ENCODE measurements around the gene PUS1. TPM values are rescaled to one million over a fixed set of nuclear protein-coding genes. Genes with fewer than 3 reads are reported as not detected.

Gene PUS1
- total and polyA plus RNA-seq, 10 of the 15 experiments (the other 5 are each of a cell fraction or from before 2014, with no cell fraction given) = 1.3 to 74.2 (median 25.4) TPM

- no peak for TF ChIP-seq PRDM15 (CRISPR knock-in tag; IDR thresholded peaks at IDR 0.05)
- TF ChIP-seq, protein P1, sequence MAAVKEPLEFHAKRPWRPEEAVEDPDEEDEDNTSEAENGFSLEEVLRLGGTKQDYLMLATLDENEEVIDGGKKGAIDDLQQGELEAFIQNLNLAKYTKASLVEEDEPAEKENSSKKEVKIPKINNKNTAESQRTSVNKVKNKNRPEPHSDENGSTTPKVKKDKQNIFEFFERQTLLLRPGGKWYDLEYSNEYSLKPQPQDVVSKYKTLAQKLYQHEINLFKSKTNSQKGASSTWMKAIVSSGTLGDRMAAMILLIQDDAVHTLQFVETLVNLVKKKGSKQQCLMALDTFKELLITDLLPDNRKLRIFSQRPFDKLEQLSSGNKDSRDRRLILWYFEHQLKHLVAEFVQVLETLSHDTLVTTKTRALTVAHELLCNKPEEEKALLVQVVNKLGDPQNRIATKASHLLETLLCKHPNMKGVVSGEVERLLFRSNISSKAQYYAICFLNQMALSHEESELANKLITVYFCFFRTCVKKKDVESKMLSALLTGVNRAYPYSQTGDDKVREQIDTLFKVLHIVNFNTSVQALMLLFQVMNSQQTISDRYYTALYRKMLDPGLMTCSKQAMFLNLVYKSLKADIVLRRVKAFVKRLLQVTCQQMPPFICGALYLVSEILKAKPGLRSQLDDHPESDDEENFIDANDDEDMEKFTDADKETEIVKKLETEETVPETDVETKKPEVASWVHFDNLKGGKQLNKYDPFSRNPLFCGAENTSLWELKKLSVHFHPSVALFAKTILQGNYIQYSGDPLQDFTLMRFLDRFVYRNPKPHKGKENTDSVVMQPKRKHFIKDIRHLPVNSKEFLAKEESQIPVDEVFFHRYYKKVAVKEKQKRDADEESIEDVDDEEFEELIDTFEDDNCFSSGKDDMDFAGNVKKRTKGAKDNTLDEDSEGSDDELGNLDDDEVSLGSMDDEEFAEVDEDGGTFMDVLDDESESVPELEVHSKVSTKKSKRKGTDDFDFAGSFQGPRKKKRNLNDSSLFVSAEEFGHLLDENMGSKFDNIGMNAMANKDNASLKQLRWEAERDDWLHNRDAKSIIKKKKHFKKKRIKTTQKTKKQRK (IDR thresholded peaks at IDR 0.05; ENCODE audit: low read depth, low read length) = no peak
- no peak for TF ChIP-seq MTA3 (IDR thresholded peaks at IDR 0.05; ENCODE audit: borderline replicate concordance, low read length)
- no peak for TF ChIP-seq SPI1 (IDR thresholded peaks at IDR 0.05; ENCODE audit: borderline replicate concordance, insufficient read depth, low read depth, low read length)
These were observed 10.6 kb upstream of the PUS1 start (continued) for GRCh38 chr12:131918311-131919050.

GRCh38 chr12:131919051-131919347, 10.1 kb upstream of the PUS1 start:
- no TSS peak for BruUV-seq (replicated peaks)
- ATAC-seq (no peak), FAIRE-seq (no peak), DNase-seq (ENCODE audit: low read depth, low spot score) (no peak)
- Histone ChIP-seq H2AFZ (ENCODE audit: control insufficient read depth, low read depth, low read length) (no peak overlapping the region), H3K4me3 (no peak overlapping the region), H3K27ac (ENCODE audit: control insufficient read depth, insufficient read depth) (no peak overlapping the region), H4K20me1 (ENCODE audit: control insufficient read depth, insufficient read depth) (no peaks in the 10 kb centered on the region), H3K79me2 (ENCODE audit: control insufficient read depth, insufficient read depth, low read length) (no peaks in the 10 kb centered on the region), H3K27me3 (replicated peaks in 1 of 2; ENCODE audit: control insufficient read depth in 2 of 2, insufficient read depth in 2 of 2, low read length in 1 of 2) (no peaks in the 10 kb centered on the region), H3K36me3 (ENCODE audit: control insufficient read depth in 2 of 2, insufficient read depth in 2 of 2, low read length in 1 of 2) (no peaks in the 10 kb centered on the region; a peak in 2 of 4 replicates), H3K4me1 (ENCODE audit: control insufficient read depth, insufficient read depth, low read length) (peaks cover 11% of the 10 kb centered on the region), H3K9ac (ENCODE audit: control insufficient read depth, insufficient read depth, low read length) (no peak overlapping the region), H3K9me3 (replicated peaks; ENCODE audit: control insufficient read depth, insufficient read depth, low read length) (no peaks in the 10 kb centered on the region), H3K4me2 (ENCODE audit: control insufficient read depth, insufficient read depth) (no peak overlapping the region)
- ChIA-PET CTCF (no interaction called here), SMC1A (ENCODE audit: uncharacterized antibody, unreplicated experiment) (no interaction called here), POLR2A (no interaction called here), RAD21 (ENCODE audit: unreplicated experiment) (no interaction called here)
- WGBS (ENCODE audit: insufficient coverage, insufficient replicate concordance, low lambda C conversion rate, missing lambda C conversion rate) = 97% methylated on average over 16 of the region's 19 CpGs
- intact Hi-C loops (cut with micrococcal nuclease; ENCODE audit: unreplicated experiment) (no loop called here), in situ Hi-C loops (cut with MboI) (no loop called here)
- no peak for TF ChIP-seq YY1 (IDR thresholded peaks at IDR 0.05; ENCODE audit: low read depth, low read length)
- no peak for TF ChIP-seq NFYA (IDR thresholded peaks at IDR 0.05; ENCODE audit: borderline replicate concordance, low read depth, low read length)
- TF ChIP-seq TBL1XR1 (IDR thresholded peaks at IDR 0.05; ENCODE audit: low read depth, low read length) = no peak
- TF ChIP-seq BRCA1 (IDR thresholded peaks at IDR 0.05; ENCODE audit: low read depth, low read length) = no peak
- TF ChIP-seq BACH1 (IDR thresholded peaks at IDR 0.05; ENCODE audit: borderline replicate concordance) = no peak
- no peak for TF ChIP-seq ASH2L (IDR thresholded peaks at IDR 0.05; ENCODE audit: borderline replicate concordance, low read depth)
- no peak for TF ChIP-seq ATF3 (IDR thresholded peaks at IDR 0.05; ENCODE audit: borderline replicate concordance, extremely low read depth, low read depth, low read length)
- no peak for TF ChIP-seq RUNX3 (IDR thresholded peaks at IDR 0.05; ENCODE audit: low read length)
- TF ChIP-seq IKZF1 (conservative IDR thresholded peaks at IDR 0.05) = no peak
- no peak for TF ChIP-seq SUZ12 (IDR thresholded peaks at IDR 0.05; ENCODE audit: unreplicated experiment)
- no peak for TF ChIP-seq JUND (IDR thresholded peaks at IDR 0.05; ENCODE audit: low read depth, low read length)
- TF ChIP-seq HDAC2 (IDR thresholded peaks at IDR 0.05) = no peak

Data from GM12878 (cell line).